Neuronal stem cell (in vitro differentiated cells): ENCODE data around the gene ICOS.
"Not testable (repeated sequence)": the region's sequence is repeated elsewhere in the genome, so short reads cannot be mapped to it uniquely, and the experiment has no call there.

ENCODE experiments used
- DNase-seq: peaks from one replicate; pipeline ENCODE4 v3.0.0-alpha.2; 2013; ENCODE audit warnings: low spot score
- H2AFZ ChIP-seq: one replicate; pipeline ENCODE4 v1.6.1; 2013; ENCODE audit warnings: mild to moderate bottlenecking, low read length, inconsistent platforms
- H2AK5ac ChIP-seq: 2 replicates; pipeline ENCODE4 v1.6.1; 2013; ENCODE audit warnings: low read depth, mild to moderate bottlenecking, inconsistent platforms, low read length, moderate library complexity, mixed read lengths
- H2BK120ac ChIP-seq: 2 replicates; pipeline ENCODE4 v1.6.1; 2013; ENCODE audit warnings: low read depth, mild to moderate bottlenecking, inconsistent platforms, low read length, moderate library complexity, mixed read lengths
- H2BK12ac ChIP-seq: one replicate; pipeline ENCODE4 v1.6.1; 2013; ENCODE audit warnings: low read length, inconsistent platforms
- H2BK15ac ChIP-seq: 2 replicates; pipeline ENCODE4 v1.6.1; 2013; ENCODE audit warnings: mild to moderate bottlenecking, low read length, inconsistent platforms, mixed read lengths
- H2BK5ac ChIP-seq: one replicate; pipeline ENCODE4 v1.6.1; 2013; ENCODE audit warnings: inconsistent platforms, mild to moderate bottlenecking, low read length, moderate library complexity
- H3K14ac ChIP-seq: one replicate; pipeline ENCODE4 v1.6.1; 2013; ENCODE audit warnings: low read length, inconsistent platforms
- H3K18ac ChIP-seq: 2 replicates; pipeline ENCODE4 v1.6.1; 2013; ENCODE audit warnings: low read length, inconsistent platforms
- H3K23ac ChIP-seq: 2 replicates; pipeline ENCODE4 v1.6.1; 2013; ENCODE audit warnings: low read depth, mild to moderate bottlenecking, mixed read lengths, low read length, inconsistent platforms; ENCODE audit not compliant: poor library complexity
- H3K27ac ChIP-seq: replicated peaks from 3 replicates; pipeline ENCODE4 v1.5.1; 2013; ENCODE audit warnings: low read length, inconsistent platforms
- H3K27me3 ChIP-seq, 3 experiments: 2 replicates each; pipeline ENCODE4 v1.6.1; 2013; ENCODE audit warnings: low read length in 3 of 3, mild to moderate bottlenecking in 2 of 3, inconsistent platforms in 1 of 3, low read depth in 1 of 3, mixed read lengths in 1 of 3, moderate library complexity in 1 of 3; ENCODE audit not compliant: control insufficient read depth in 3 of 3, insufficient read depth in 3 of 3
- H3K36me3 ChIP-seq, 2 donors: replicated peaks in 1 of 2; 2 replicates each; pipeline ENCODE4 v1.6.1; 2013; ENCODE audit warnings: low read length in 2 of 2; ENCODE audit not compliant: control insufficient read depth in 2 of 2, insufficient read depth in 2 of 2
- H3K4ac ChIP-seq: 2 replicates; pipeline ENCODE4 v1.6.1; 2013; ENCODE audit warnings: inconsistent platforms, mild to moderate bottlenecking, low read length, moderate library complexity
- H3K4me1 ChIP-seq, 2 donors: 1 replicate in 1 of 2; 2 replicates in 1 of 2; pipeline ENCODE4 v1.6.1; 2013; ENCODE audit warnings: low read length in 2 of 2, low read depth in 1 of 2; ENCODE audit not compliant: control insufficient read depth in 2 of 2, insufficient read depth in 1 of 2
- H3K4me2 ChIP-seq: one replicate; pipeline ENCODE4 v1.6.1; 2013; ENCODE audit warnings: mild to moderate bottlenecking, low read length, inconsistent platforms; ENCODE audit not compliant: insufficient read depth, poor library complexity, severe bottlenecking
- H3K4me3 ChIP-seq, 2 donors: 2 replicates each; pipeline ENCODE4 v1.5.1; 2013; ENCODE audit warnings: low read length in 2 of 2, mild to moderate bottlenecking in 2 of 2, inconsistent platforms in 1 of 2, moderate library complexity in 1 of 2
- H3K79me1 ChIP-seq: one replicate; pipeline ENCODE4 v1.6.1; 2013; ENCODE audit warnings: low read depth, mild to moderate bottlenecking, inconsistent platforms, low read length, moderate library complexity
- H3K9ac ChIP-seq: one replicate; pipeline ENCODE4 v1.6.1; 2013; ENCODE audit warnings: mild to moderate bottlenecking, low read depth, low read length, inconsistent platforms; ENCODE audit not compliant: poor library complexity
- H3K9me3 ChIP-seq, 2 donors: replicated peaks in 1 of 2; 2 replicates each; pipeline versions ENCODE3 to v1.6.1; 2013; ENCODE audit warnings: low read length in 2 of 2, mild to moderate bottlenecking in 2 of 2, inconsistent platforms in 1 of 2, low read depth in 1 of 2, mixed read lengths in 1 of 2, moderate library complexity in 1 of 2; ENCODE audit not compliant: control insufficient read depth in 2 of 2, insufficient read depth in 1 of 2
- H4K8ac ChIP-seq: one replicate; pipeline ENCODE4 v1.6.1; 2013; ENCODE audit warnings: low read depth, mild to moderate bottlenecking, inconsistent platforms, low read length, moderate library complexity
- H4K91ac ChIP-seq: one replicate; pipeline ENCODE4 v1.6.1; 2013; ENCODE audit warnings: low read length, low read depth, mild to moderate bottlenecking, inconsistent platforms; ENCODE audit not compliant: poor library complexity
- WGBS, 2 donors: extraction: QIAGEN DNeasy Blood & Tissue Kit; methylation state at CpG; one replicate each; pipeline ENCODE4 v1.1.7; 2013; ENCODE audit warnings: missing lambda C conversion rate in 2 of 2, mixed read lengths in 1 of 2; ENCODE audit not compliant: insufficient read length in 2 of 2, insufficient replicate concordance in 1 of 2; ENCODE audit errors: extremely low coverage in 2 of 2; 5-methylcytosine and 5-hydroxymethylcytosine counted together

The ICOS gene

GRCh38 chr2:203960811-203961210 is 24.2 kb downstream of the ICOS start:
- no peaks in the 10 kb centered on the region for H3K36me3 ChIP-seq
- no peaks in the 10 kb centered on the region for H3K4me1 ChIP-seq
- H2BK5ac ChIP-seq: no peak overlapping the region
- no peak overlapping the region for H3K4ac ChIP-seq
- H3K9ac ChIP-seq: no peak overlapping the region
- H3K79me1 ChIP-seq: no peaks in the 10 kb centered on the region
- H3K9me3 ChIP-seq: no peaks in the 10 kb centered on the region
- H4K8ac ChIP-seq: no peak overlapping the region
- H3K4me3 ChIP-seq: no peak overlapping the region
- no peak overlapping the region for H2BK120ac ChIP-seq
- no peak overlapping the region for H3K18ac ChIP-seq
- H2AK5ac ChIP-seq: no peak overlapping the region
- H4K91ac ChIP-seq: no peak overlapping the region
- H3K27ac ChIP-seq: no peak overlapping the region
- H3K14ac ChIP-seq: no peak overlapping the region
- H3K27me3 ChIP-seq: no peaks in the 10 kb centered on the region
- H2AFZ ChIP-seq: no peak overlapping the region
- no peak for DNase-seq
- no peak overlapping the region for H2BK12ac ChIP-seq
- no CpG with 5 or more reads among the region's 2 CpGs for WGBS, 2 donors
- no peak overlapping the region for H2BK15ac ChIP-seq
- no peak overlapping the region for H3K4me2 ChIP-seq
- H3K23ac ChIP-seq: no peak overlapping the region

GRCh38 chr2:203965190-203965589 is 28.6 kb downstream of the ICOS start:
- H2BK12ac ChIP-seq, H3K9ac ChIP-seq, H4K8ac ChIP-seq, H3K4me1 ChIP-seq, H3K4me2 ChIP-seq, H2AK5ac ChIP-seq, H3K9me3 ChIP-seq, H3K4ac ChIP-seq, H3K18ac ChIP-seq, DNase-seq, H3K36me3 ChIP-seq, H3K27ac ChIP-seq, H3K27me3 ChIP-seq, H2BK120ac ChIP-seq, H2BK15ac ChIP-seq, H2AFZ ChIP-seq, H3K14ac ChIP-seq, H3K4me3 ChIP-seq, H4K91ac ChIP-seq, H2BK5ac ChIP-seq, H3K79me1 ChIP-seq, H3K23ac ChIP-seq: not testable (repeated sequence)
- no CpG with 5 or more reads among the region's 7 CpGs for WGBS, 2 donors

- H3K4me2 ChIP-seq: no peak overlapping the region
- H3K27ac ChIP-seq: no peak overlapping the region
Observed at GRCh38 chr2:203971251-203971650, 34.7 kb downstream of the ICOS start.

GRCh38 chr2:203972066-203972465 is 35.5 kb downstream of the ICOS start:
- Histone ChIP-seq H3K18ac (no peak overlapping the region), H2BK5ac (no peak overlapping the region), H3K14ac (no peak overlapping the region), H3K4me2 (no peak overlapping the region), H3K79me1 (no peaks in the 10 kb centered on the region), H2AFZ (no peak overlapping the region), H4K8ac (no peak overlapping the region), H3K36me3 (no peaks in the 10 kb centered on the region), H3K23ac (no peak overlapping the region), H3K9ac (no peak overlapping the region), H3K4me1 (no peaks in the 10 kb centered on the region), H2BK12ac (no peak overlapping the region), H3K27ac (no peak overlapping the region), H2BK120ac (no peak overlapping the region), H3K27me3 (peaks cover 0 to 9% (median 0%) of the 10 kb centered on the region in 3 experiments), H3K4me3 (no peak overlapping the region), H4K91ac (no peak overlapping the region), H3K4ac (no peak overlapping the region), H2AK5ac (no peak overlapping the region), H3K9me3 (no peaks in the 10 kb centered on the region), H2BK15ac (no peak overlapping the region)
- no peak for DNase-seq

More at GRCh38 chr2:203971251-203971650, 34.7 kb downstream of the ICOS start:
- Histone ChIP-seq H2AFZ (no peak overlapping the region), H3K9me3 (no peaks in the 10 kb centered on the region), H3K79me1 (no peaks in the 10 kb centered on the region), H3K18ac (no peak overlapping the region), H3K14ac (no peak overlapping the region), H3K4me1 (no peaks in the 10 kb centered on the region), H2BK12ac (no peak overlapping the region), H3K36me3 (no peaks in the 10 kb centered on the region), H2BK15ac (no peak overlapping the region), H2BK120ac (no peak overlapping the region), H3K4me3 (no peak overlapping the region), H3K4ac (no peak overlapping the region), H2BK5ac (no peak overlapping the region), H4K91ac (no peak overlapping the region), H4K8ac (no peak overlapping the region), H3K23ac (no peak overlapping the region), H2AK5ac (no peak overlapping the region), H3K9ac (no peak overlapping the region), H3K27me3 (peaks cover 0 to 9% (median 0%) of the 10 kb centered on the region in 3 experiments)
- no peak for DNase-seq
- WGBS, 2 donors: no CpG with 5 or more reads among the region's 5 CpGs
